BJ (cell line): ENCODE results near the gene NKAIN1. TPM values are rescaled to one million over a fixed set of nuclear protein-coding genes. Genes with fewer than 3 reads are reported as not detected.

Source experiments
- CTCF ChIA-PET: fragments of 350-600 bp; formaldehyde crosslinking; extraction: SDS; loops from one replicate; lab custom pipeline; 2021; ENCODE audit warnings: antibody characterized with exemption, inconsistent platforms; lab: Yijun Ruan, JAX
- POLR2A ChIA-PET: fragments of 300-600 bp; sonication (Branson Sonifier 250); formaldehyde crosslinking; extraction: SDS; loops from one replicate; lab custom pipeline; 2021; ENCODE audit warnings: antibody characterized with exemption; lab: Charles Lee
- DNase-seq: peaks from one replicate; pipeline ENCODE4 v3.0.0-alpha.2; 2011; ENCODE audit warnings: low read depth
- H3K27me3 ChIP-seq: 2 replicates; pipeline ENCODE4 v1.6.0; 2011; ENCODE audit warnings: low read length; ENCODE audit not compliant: control insufficient read depth, insufficient read depth
- H3K36me3 ChIP-seq: 2 replicates; pipeline ENCODE4 v1.5.1; 2011; ENCODE audit warnings: low read length; ENCODE audit not compliant: control insufficient read depth, insufficient read depth
- H3K4me3 ChIP-seq: 2 replicates; pipeline ENCODE4 v1.5.1; 2011; ENCODE audit warnings: low read depth, mild to moderate bottlenecking, control low read depth, low read length
- polyA plus RNA-seq: library from polyadenylated mRNA; depleted of rRNA; stranded (reverse); fragments of >200 nt; gene quantifications from 2 replicates; pipeline ENCODE4 v1.2.3, GENCODE V29; 2011
- TF ChIP-seq, protein P1 (sequence below): IDR thresholded peaks from 2 replicates; pipeline ENCODE4 v1.5.1; 2011; ENCODE audit warnings: low read depth, mild to moderate bottlenecking, control low read depth, inconsistent platforms, low read length, moderate library complexity; ENCODE audit not compliant: insufficient read depth

Gene NKAIN1
- polyA plus RNA-seq, 1 experiment = 0.17 TPM

GRCh38 chr1:31227891-31228568 is 11.7 kb downstream of the NKAIN1 start:
- Histone ChIP-seq H3K27me3 (peaks cover 12% of the 10 kb centered on the region; the same call in 1 of the 2 replicates), H3K36me3 (no peaks in the 10 kb centered on the region), H3K4me3 (no peak overlapping the region)
- TF ChIP-seq, protein P1, sequence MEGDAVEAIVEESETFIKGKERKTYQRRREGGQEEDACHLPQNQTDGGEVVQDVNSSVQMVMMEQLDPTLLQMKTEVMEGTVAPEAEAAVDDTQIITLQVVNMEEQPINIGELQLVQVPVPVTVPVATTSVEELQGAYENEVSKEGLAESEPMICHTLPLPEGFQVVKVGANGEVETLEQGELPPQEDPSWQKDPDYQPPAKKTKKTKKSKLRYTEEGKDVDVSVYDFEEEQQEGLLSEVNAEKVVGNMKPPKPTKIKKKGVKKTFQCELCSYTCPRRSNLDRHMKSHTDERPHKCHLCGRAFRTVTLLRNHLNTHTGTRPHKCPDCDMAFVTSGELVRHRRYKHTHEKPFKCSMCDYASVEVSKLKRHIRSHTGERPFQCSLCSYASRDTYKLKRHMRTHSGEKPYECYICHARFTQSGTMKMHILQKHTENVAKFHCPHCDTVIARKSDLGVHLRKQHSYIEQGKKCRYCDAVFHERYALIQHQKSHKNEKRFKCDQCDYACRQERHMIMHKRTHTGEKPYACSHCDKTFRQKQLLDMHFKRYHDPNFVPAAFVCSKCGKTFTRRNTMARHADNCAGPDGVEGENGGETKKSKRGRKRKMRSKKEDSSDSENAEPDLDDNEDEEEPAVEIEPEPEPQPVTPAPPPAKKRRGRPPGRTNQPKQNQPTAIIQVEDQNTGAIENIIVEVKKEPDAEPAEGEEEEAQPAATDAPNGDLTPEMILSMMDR = no peak
- DNase-seq = no peak
- CTCF ChIA-PET = no interaction called here
- POLR2A ChIA-PET = no interaction called here

GRCh38 chr1:31224068-31224467 is 15.6 kb downstream of the NKAIN1 start:
- Histone ChIP-seq H3K36me3 (no peaks in the 10 kb centered on the region), H3K27me3 (peaks cover 7% of the 10 kb centered on the region; the same call in 1 of the 2 replicates), H3K4me3 (no peak overlapping the region)
- ChIA-PET POLR2A (no interaction called here), CTCF (interaction anchor here (1.5 kb wide), 2 partner anchors 8 to 9 kb away, joined by 3 to 4 read pairs; no protein-coding TSS in a partner anchor)
- TF ChIP-seq, protein P1 = no peak
- DNase-seq = no peak

- TF ChIP-seq, protein P1 = no peak
- ChIA-PET CTCF (interaction anchor here (1.7 kb wide), 1 partner anchor 11 kb away, joined by 3 read pairs; no protein-coding TSS in a partner anchor), POLR2A (interaction anchor here (0.6 kb wide), 1 partner anchor 24 kb away, joined by 3 read pairs; no protein-coding TSS in a partner anchor)
- no peak for DNase-seq
- Histone ChIP-seq H3K4me3 (no peak overlapping the region), H3K27me3 (peaks cover 10% of the 10 kb centered on the region), H3K36me3 (no peaks in the 10 kb centered on the region)
These were observed 17.5 kb downstream of the NKAIN1 start for GRCh38 chr1:31222176-31222575.

DNA sequence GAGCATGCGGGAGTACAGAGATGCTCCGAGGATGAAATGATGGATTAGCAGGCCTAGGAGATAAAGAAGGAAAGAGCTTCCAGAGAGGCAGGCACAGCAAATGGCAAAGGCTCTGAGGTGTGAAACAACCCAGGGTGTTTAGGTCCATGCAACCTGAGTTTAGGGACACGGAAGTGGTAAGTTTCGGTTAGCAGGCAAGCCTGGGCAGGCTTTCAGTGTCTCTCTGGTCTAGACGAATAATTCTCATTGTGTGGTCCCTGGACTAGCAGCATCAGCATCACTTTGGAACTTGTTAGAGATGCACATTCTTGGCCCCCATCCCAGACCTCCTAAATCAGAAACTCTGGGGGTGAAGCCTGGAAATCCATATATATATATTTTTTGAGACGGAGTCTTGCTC is 18.6 kb downstream of the NKAIN1 start:
- no peak overlapping the region for H3K4me3 ChIP-seq
- TF ChIP-seq, protein P1 = no peak
- CTCF ChIA-PET = interaction anchor here (1.3 to 1.7 kb wide), 2 partner anchors 12 kb away, joined by 3 read pairs; no protein-coding TSS in a partner anchor
- H3K27me3 ChIP-seq = peaks cover 11% of the 10 kb centered on the region
- no peak for DNase-seq
- POLR2A ChIA-PET = no interaction called here
- H3K36me3 ChIP-seq = no peaks in the 10 kb centered on the region

- no peak for DNase-seq
- Histone ChIP-seq H3K36me3 (no peaks in the 10 kb centered on the region), H3K4me3 (no peak overlapping the region), H3K27me3 (peaks cover 17% of the 10 kb centered on the region)
- POLR2A ChIA-PET = no interaction called here
- CTCF ChIA-PET = interaction anchor here (1.1 kb wide), 1 partner anchor 10 kb away, joined by 3 read pairs; no protein-coding TSS in a partner anchor
- TF ChIP-seq, protein P1 = no peak
These were observed 20.2 kb downstream of the NKAIN1 start for GRCh38 chr1:31219489-31219888.
